ENCODE results near the gene LLCFC1.

Gene LLCFC1

GRCh38 chr7:142954680-142955268 is 15.5 kb downstream of the LLCFC1 start:
- Histone ChIP-seq H3K27ac (ENCODE audit: low read length) (no peak overlapping the region; the same call in 1 of the 2 replicates), H3K36me3 (replicated peaks; ENCODE audit: insufficient read depth, low read length) (no peaks in the 10 kb centered on the region), H2AFZ (ENCODE audit: low read length) (peak overlapping the region; percentile 10; the same call in 1 of the 2 replicates), H3K4me3 (ENCODE audit: low read length) (no peak overlapping the region), H3K4me2 (ENCODE audit: low read depth, low read length) (peak overlapping the region; percentile 12; the same call in 1 of the 2 replicates), H3K4me1 (ENCODE audit: low read length) (peaks cover 17% of the 10 kb centered on the region), H3K9me3 (replicated peaks; ENCODE audit: insufficient read depth, low read length) (no peaks in the 10 kb centered on the region), H4K20me1 (ENCODE audit: insufficient read depth, low read length) (no peaks in the 10 kb centered on the region), H3K79me2 (ENCODE audit: low read length) (no peaks in the 10 kb centered on the region), H3K9ac (ENCODE audit: low read length) (no peak overlapping the region), H3F3A (ENCODE audit: insufficient read depth, low read length) (no peaks in the 10 kb centered on the region), H3K27me3 (replicated peaks; ENCODE audit: insufficient read depth, low read length) (no peaks in the 10 kb centered on the region), H3K9me2 (replicated peaks; ENCODE audit: insufficient read depth, low read length) (no peaks in the 10 kb centered on the region)
- TF ChIP-seq EZH2phosphoT487 (IDR thresholded peaks at IDR 0.05; ENCODE audit: low read length), result no peak
- no peak for TF ChIP-seq CTCF (IDR thresholded peaks at IDR 0.05; ENCODE audit: low read length)
- no peak for TF ChIP-seq EZH2 (optimal IDR thresholded peaks at IDR 0.05; ENCODE audit: low read depth, low read length)
- peak; percentile 81 for DNase-seq

- DNase-seq, result no peak
- Histone ChIP-seq H3K9ac (ENCODE audit: low read length) (no peak overlapping the region), H3K79me2 (ENCODE audit: low read length) (no peaks in the 10 kb centered on the region), H3K27ac (ENCODE audit: low read length) (no peak overlapping the region), H2AFZ (ENCODE audit: low read length) (peak overlapping the region; percentile 22), H3K4me2 (ENCODE audit: low read depth, low read length) (peak overlapping the region; percentile 25; the same call in 1 of the 2 replicates), H3K4me1 (ENCODE audit: low read length) (peaks cover 17% of the 10 kb centered on the region), H3K4me3 (ENCODE audit: low read length) (no peak overlapping the region), H4K20me1 (ENCODE audit: insufficient read depth, low read length) (no peaks in the 10 kb centered on the region), H3F3A (ENCODE audit: insufficient read depth, low read length) (no peaks in the 10 kb centered on the region), H3K9me2 (replicated peaks; ENCODE audit: insufficient read depth, low read length) (no peaks in the 10 kb centered on the region), H3K36me3 (replicated peaks; ENCODE audit: insufficient read depth, low read length) (no peaks in the 10 kb centered on the region), H3K27me3 (replicated peaks; ENCODE audit: insufficient read depth, low read length) (no peaks in the 10 kb centered on the region), H3K9me3 (replicated peaks; ENCODE audit: insufficient read depth, low read length) (no peaks in the 10 kb centered on the region)
- no peak for TF ChIP-seq EZH2phosphoT487 (IDR thresholded peaks at IDR 0.05; ENCODE audit: low read length)
- no peak for TF ChIP-seq CTCF (IDR thresholded peaks at IDR 0.05; ENCODE audit: low read length)
- no peak for TF ChIP-seq EZH2 (optimal IDR thresholded peaks at IDR 0.05; ENCODE audit: low read depth, low read length)
These were observed 17.8 kb downstream of the LLCFC1 start for GRCh38 chr7:142956951-142957623.

- Histone ChIP-seq H3K9me2 (replicated peaks; ENCODE audit: insufficient read depth, low read length) (no peaks in the 10 kb centered on the region), H3K4me2 (ENCODE audit: low read depth, low read length) (no peak overlapping the region), H3K79me2 (ENCODE audit: low read length) (no peaks in the 10 kb centered on the region), H3K4me3 (ENCODE audit: low read length) (no peak overlapping the region), H3K9ac (ENCODE audit: low read length) (no peak overlapping the region), H4K20me1 (ENCODE audit: insufficient read depth, low read length) (no peaks in the 10 kb centered on the region), H3K4me1 (ENCODE audit: low read length) (peaks cover 17% of the 10 kb centered on the region), H2AFZ (ENCODE audit: low read length) (0 out of 2 replicates have a peak overlapping the region, but pooled peaks have one; percentile 3), H3F3A (ENCODE audit: insufficient read depth, low read length) (no peaks in the 10 kb centered on the region), H3K27me3 (replicated peaks; ENCODE audit: insufficient read depth, low read length) (no peaks in the 10 kb centered on the region), H3K36me3 (replicated peaks; ENCODE audit: insufficient read depth, low read length) (no peaks in the 10 kb centered on the region), H3K9me3 (replicated peaks; ENCODE audit: insufficient read depth, low read length) (no peaks in the 10 kb centered on the region), H3K27ac (ENCODE audit: low read length) (no peak overlapping the region)
- TF ChIP-seq EZH2 (optimal IDR thresholded peaks at IDR 0.05; ENCODE audit: low read depth, low read length) (no peak), EZH2phosphoT487 (IDR thresholded peaks at IDR 0.05; ENCODE audit: low read length) (no peak), CTCF (IDR thresholded peaks at IDR 0.05; ENCODE audit: low read length) (no peak)
- no peak for DNase-seq
These were observed 18.4 kb downstream of the LLCFC1 start for GRCh38 chr7:142957723-142958122.

Data from MM.1S (cell line).